Stomach (tissue), 9 donors: ENCODE measurements around the gene GRAMD2A. TPM values are rescaled to one million over a fixed set of nuclear protein-coding genes. Genes with fewer than 3 reads are reported as not detected.

Experiments used
- DNase-seq, 2 donors: peaks; one replicate each; pipeline versions ENCODE4 v3.0.0 to v3.0.0-alpha.2; 2013 to 2019
- H3K27ac ChIP-seq, 5 donors: fragments of 200-600 bp in 4 of 5; sonication (generic) in 4 of 5; one replicate each; pipeline ENCODE4 v1.5.1; 2013 to 2019; ENCODE audit warnings: mild to moderate bottlenecking in 1 of 5, moderate library complexity in 1 of 5
- H3K27me3 ChIP-seq, 3 donors: fragments of 200-600 bp; sonication (generic); one replicate each; pipeline ENCODE4 v1.5.1; 2017 to 2019; ENCODE audit warnings: mixed run types in 1 of 3
- H3K36me3 ChIP-seq, 4 donors: fragments of 200-600 bp; sonication (generic); 1 replicate in 3 of 4; 2 replicates in 1 of 4; pipeline ENCODE4 v1.5.1; 2016 to 2019
- H3K4me1 ChIP-seq, 4 donors: fragments of 200-600 bp; sonication (generic); one replicate each; pipeline ENCODE4 v1.5.1; 2016 to 2019
- H3K4me3 ChIP-seq, 4 donors: fragments of 200-600 bp; sonication (generic) in 3 of 4; one replicate each; pipeline ENCODE4 v1.5.1; 2016 to 2019; ENCODE audit warnings: mild to moderate bottlenecking in 1 of 4
- H3K9me3 ChIP-seq, 4 donors: fragments of 200-600 bp; sonication (generic); one replicate each; pipeline ENCODE4 v1.5.1; 2016 to 2019
- CTCF ChIP-seq, 7 experiments: fragments of 450-650 bp in 4 of 7; fragments of 200-600 bp in 3 of 7; sonication (generic) in 3 of 7; IDR thresholded peaks; one replicate each; pipeline ENCODE4 v1.5.1; 2016 to 2019; ENCODE audit warnings: antibody characterized with exemption in 7 of 7, control low read depth in 2 of 7, mild to moderate bottlenecking in 1 of 7
- EP300 ChIP-seq: sonication (generic); formaldehyde crosslinking; IDR thresholded peaks from one replicate; pipeline ENCODE4 v1.6.1; 2017; ENCODE audit warnings: antibody characterized with exemption
- POLR2A ChIP-seq, 4 donors: fragments of 450-650 bp; IDR thresholded peaks; one replicate each; pipeline ENCODE4 v1.6.1; 2016; ENCODE audit warnings: antibody characterized with exemption in 4 of 4, control low read depth in 2 of 4, mild to moderate bottlenecking in 1 of 4, moderate library complexity in 1 of 4
- POLR2AphosphoS5 ChIP-seq, 3 donors: sonication (generic); formaldehyde crosslinking; IDR thresholded peaks; one replicate each; pipeline ENCODE4 v1.6.1; 2016; ENCODE audit warnings: antibody characterized with exemption in 3 of 3
- WGBS, 5 donors: extraction: QIAGEN DNeasy Blood & Tissue Kit in 3 of 5; methylation state at CpG; one replicate each; pipeline versions ENCODE4 v1.1.5 to v1.1.7; 2013 to 2018; 5-methylcytosine and 5-hydroxymethylcytosine counted together
- intact Hi-C: fragments of 100-400 bp; cut with DNase I; formaldehyde crosslinking; loops from one replicate; pipeline ENCODE4 v1.15.1; 2023; ENCODE audit warnings: low total_unique reads
- polyA plus RNA-seq, 3 donors: library from polyadenylated mRNA; stranded (reverse); fragments of 200-250 nt; gene quantifications; one replicate each; pipeline ENCODE4 v1.2.3, GENCODE V29; 2013
- total RNA-seq, 5 donors: library from RNA; depleted of rRNA; stranded (reverse); fragments of >200 nt; gene quantifications; one replicate each; pipeline versions ENCODE4 v1.1.0 to v1.2.3, GENCODE V29; 2014 to 2016
- donor health status: healthy with polysubstance abuse.
- donor health status: Bipolar disorder and iron deficiency.
- donor health status: healthy.

GRAMD2A gene
- total and polyA plus RNA-seq, 8 donors = 0.29 to 0.92 (median 0.59) TPM; not detected in 4

- intact Hi-C loops = no loop called here
- H3K27ac ChIP-seq = no peak overlapping the region
- no peak for DNase-seq
- peaks cover 6 to 7% (median 6%) of the 10 kb centered on the region in 4 donors for H3K4me1 ChIP-seq
- H3K36me3 ChIP-seq = no peaks in the 10 kb centered on the region
- no peak for TF ChIP-seq CTCF (IDR thresholded peaks at IDR 0.05)
- H3K4me3 ChIP-seq = no peak overlapping the region
- H3K9me3 ChIP-seq = no peaks in the 10 kb centered on the region
- 91 to 95% (median 91%) methylated on average over 8 to 13 of the region's 13 CpGs for WGBS, 5 donors
- H3K27me3 ChIP-seq = peaks cover 0 to 26% (median 4%) of the 10 kb centered on the region in 3 donors
Observed at GRCh38 chr15:72178976-72179585, 18.5 kb downstream of the GRAMD2A start.

GRCh38 chr15:72176743-72177142 lies 20.8 kb downstream of the GRAMD2A start:
- TF ChIP-seq POLR2AphosphoS5 (IDR thresholded peaks at IDR 0.05) (no peak), CTCF (IDR thresholded peaks at IDR 0.05) (no peak), POLR2A (IDR thresholded peaks at IDR 0.05) (no peak), EP300 (no peak)
- Histone ChIP-seq H3K9me3 (no peaks in the 10 kb centered on the region), H3K36me3 (no peaks in the 10 kb centered on the region), H3K27ac (no peak overlapping the region), H3K27me3 (peaks cover 0 to 11% (median 0%) of the 10 kb centered on the region in 3 donors), H3K4me1 (no peaks in the 10 kb centered on the region), H3K4me3 (no peak overlapping the region)
- no peak for DNase-seq
- WGBS, 5 donors = 70 to 86% (median 82%) methylated on average over 3 of the region's 3 CpGs
- intact Hi-C loops = no loop called here

- TF ChIP-seq CTCF (IDR thresholded peaks at IDR 0.05) (no peak), POLR2AphosphoS5 (IDR thresholded peaks at IDR 0.05) (no peak), EP300 (no peak), POLR2A (IDR thresholded peaks at IDR 0.05) (no peak)
- 77 to 83% (median 80%) methylated on average over 5 to 6 of the region's 6 CpGs for WGBS, 5 donors
- Histone ChIP-seq H3K4me1 (no peaks in the 10 kb centered on the region), H3K27me3 (peaks cover 0 to 11% (median 0%) of the 10 kb centered on the region in 3 donors), H3K27ac (no peak overlapping the region), H3K9me3 (no peaks in the 10 kb centered on the region), H3K36me3 (no peaks in the 10 kb centered on the region), H3K4me3 (no peak overlapping the region)
- intact Hi-C loops = no loop called here
- no peak for DNase-seq
Observed at GRCh38 chr15:72176159-72176558, 21.4 kb downstream of the GRAMD2A start.

GRCh38 chr15:72175186-72176044 lies 22.2 kb downstream of the GRAMD2A start:
- no peaks in the 10 kb centered on the region for H3K4me1 ChIP-seq
- H3K27me3 ChIP-seq = peaks cover 0 to 7% (median 0%) of the 10 kb centered on the region in 3 donors
- no peak for DNase-seq
- no peak overlapping the region for H3K27ac ChIP-seq
- H3K36me3 ChIP-seq = no peaks in the 10 kb centered on the region
- 76 to 82% (median 78%) methylated on average over 15 of the region's 15 CpGs for WGBS, 5 donors
- intact Hi-C loops = no loop called here
- TF ChIP-seq CTCF (IDR thresholded peaks at IDR 0.05) (no peak), POLR2A (IDR thresholded peaks at IDR 0.05) (no peak)
- H3K9me3 ChIP-seq = no peaks in the 10 kb centered on the region
- no peak overlapping the region for H3K4me3 ChIP-seq
